Stimulated activated CD4-positive, alpha-beta T cell treated with anti-CD3 and anti-CD28 coated beads, Interleukin-1b, Interleukin-23, amount 100 ng/mL, for 1 hour (primary cell): ENCODE measurements around the gene ZC2HC1C.
"Not testable (repeated sequence)": the region's sequence is repeated elsewhere in the genome, so short reads cannot be mapped to it uniquely, and the experiment has no call there.

Experiments
- DNase-seq, 2 donors: peaks; one replicate each; pipeline ENCODE4 v3.0.0-alpha.2; 2020; ENCODE audit warnings: low read depth in 2 of 2

ZC2HC1C gene

DNA sequence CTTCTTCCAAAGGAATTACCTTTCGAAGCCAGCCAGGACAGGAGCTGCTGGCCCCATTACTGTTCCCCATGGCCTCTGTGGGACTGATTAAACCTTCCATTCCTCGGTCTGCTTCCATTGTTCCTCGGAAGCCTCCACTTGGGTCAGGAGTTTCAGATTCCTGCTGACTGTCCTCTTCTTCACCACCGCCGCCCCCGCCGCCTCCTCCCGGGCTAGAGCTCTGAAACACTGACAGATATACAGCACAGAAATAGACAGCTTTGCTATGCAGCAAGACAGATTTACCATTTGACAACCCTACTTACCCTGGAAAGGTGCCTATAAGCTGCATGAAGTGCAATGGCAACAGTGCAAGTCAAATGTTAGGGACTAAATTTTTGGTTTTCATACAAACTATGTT lies 21.8 kb downstream of the ZC2HC1C start:
- no peak for DNase-seq

DNA sequence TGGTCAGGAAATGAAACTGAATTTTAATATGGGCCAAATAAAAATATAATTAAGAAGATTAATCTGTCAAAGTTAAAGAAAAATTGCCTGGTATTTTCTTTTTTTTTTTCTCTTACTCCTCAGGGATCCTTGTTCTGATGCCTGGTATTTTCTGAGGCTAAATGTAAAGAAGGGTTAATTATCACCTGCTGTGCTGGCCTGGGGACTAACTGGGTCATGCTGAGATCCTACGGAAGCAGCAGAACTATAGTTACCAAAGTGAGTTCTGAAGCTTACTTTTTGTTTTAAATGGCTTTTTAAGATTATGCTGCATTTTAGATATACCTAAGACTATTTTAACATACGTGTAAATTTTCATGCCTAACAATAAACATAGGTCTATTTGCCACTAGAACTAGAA lies 23.3 kb downstream of the ZC2HC1C start:
- DNase-seq = no peak

DNA sequence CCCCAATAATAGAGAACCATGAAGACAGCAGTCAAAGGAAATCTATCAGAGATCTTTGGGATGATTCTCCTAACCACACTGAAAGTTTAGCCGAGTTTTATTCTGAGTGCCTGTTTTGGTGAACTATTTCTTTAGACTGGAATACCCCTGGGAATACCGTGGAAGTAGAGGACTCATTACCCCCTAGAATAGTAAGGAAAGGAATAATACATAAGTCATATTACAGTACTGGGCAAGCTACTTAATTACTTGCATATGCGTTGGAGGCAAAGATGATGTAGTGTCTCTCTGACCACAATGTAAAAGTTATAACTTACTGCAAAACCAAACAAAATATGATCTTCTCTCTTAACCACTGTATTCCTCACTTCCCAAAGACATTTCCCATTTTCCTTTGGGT lies 25.5 kb downstream of the ZC2HC1C start:
- DNase-seq = no peak

- no peak for DNase-seq
Measured at GRCh38 chr14:75095690-75096089, 26.2 kb downstream of the ZC2HC1C start.

- DNase-seq = no peak
Measured at GRCh38 chr14:75096959-75097358, 27.5 kb downstream of the ZC2HC1C start.

- no peak for DNase-seq
Measured at GRCh38 chr14:75098212-75098611, 28.8 kb downstream of the ZC2HC1C start.

DNA sequence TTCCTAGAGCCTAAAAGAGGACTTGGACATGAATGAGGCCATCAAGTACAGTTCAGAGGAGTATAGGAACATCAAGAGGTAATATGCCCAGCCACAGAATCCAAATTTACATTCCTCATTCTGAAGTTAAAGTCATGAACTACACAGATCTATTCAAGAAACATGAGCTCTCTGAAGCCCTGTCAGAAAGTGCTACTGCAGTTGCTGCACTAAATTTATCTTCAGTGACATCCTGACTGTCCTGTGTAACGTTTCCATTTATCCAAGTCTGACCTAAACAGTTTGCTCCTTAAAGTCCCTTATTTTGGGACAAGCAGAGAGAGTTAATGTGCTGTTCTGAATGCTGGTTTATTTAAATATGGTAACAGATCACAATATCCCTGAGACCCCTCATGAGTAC lies 29.2 kb downstream of the ZC2HC1C start:
- DNase-seq = no peak

GRCh38 chr14:75101491-75101890 lies 32.0 kb downstream of the ZC2HC1C start:
- DNase-seq = no peak

DNA sequence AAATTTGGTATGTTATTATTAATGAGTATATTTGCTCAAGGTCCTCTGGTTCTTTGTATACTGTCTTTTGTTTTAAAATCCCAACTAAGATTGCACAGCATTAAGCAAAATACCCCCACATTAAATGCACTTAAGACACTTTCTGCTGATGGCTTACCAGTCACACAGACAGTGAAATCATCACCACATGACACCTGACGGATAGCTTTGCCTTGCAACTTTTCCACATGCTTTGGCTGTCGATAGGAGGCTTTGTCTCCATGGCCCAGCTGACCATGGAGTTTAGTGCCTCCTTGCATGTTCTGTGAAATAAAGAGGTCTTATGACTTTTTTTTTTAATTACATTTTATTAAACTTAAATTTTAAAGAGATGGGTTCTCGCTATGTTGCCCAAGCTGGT lies 37.7 kb downstream of the ZC2HC1C start:
- DNase-seq = no peak

DNA sequence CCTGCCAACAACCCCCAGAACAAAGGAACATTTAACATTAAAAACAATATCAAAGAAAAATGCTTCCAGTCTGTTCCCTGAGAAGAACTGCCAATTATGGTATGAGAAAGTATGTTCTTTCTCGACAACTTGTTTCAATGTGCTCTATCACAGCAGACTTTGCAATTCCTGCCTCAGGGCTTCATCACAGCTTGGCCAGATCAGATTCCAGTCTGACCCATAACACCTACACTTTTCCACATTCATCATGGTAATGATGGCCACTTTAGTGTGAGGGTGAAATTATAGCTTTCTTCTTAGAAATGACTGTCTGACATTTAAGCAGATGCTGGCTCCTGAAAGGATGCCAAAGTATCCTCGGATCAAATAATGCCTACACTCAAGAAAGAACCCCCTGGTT lies 40.4 kb downstream of the ZC2HC1C start:
- no peak for DNase-seq

DNA sequence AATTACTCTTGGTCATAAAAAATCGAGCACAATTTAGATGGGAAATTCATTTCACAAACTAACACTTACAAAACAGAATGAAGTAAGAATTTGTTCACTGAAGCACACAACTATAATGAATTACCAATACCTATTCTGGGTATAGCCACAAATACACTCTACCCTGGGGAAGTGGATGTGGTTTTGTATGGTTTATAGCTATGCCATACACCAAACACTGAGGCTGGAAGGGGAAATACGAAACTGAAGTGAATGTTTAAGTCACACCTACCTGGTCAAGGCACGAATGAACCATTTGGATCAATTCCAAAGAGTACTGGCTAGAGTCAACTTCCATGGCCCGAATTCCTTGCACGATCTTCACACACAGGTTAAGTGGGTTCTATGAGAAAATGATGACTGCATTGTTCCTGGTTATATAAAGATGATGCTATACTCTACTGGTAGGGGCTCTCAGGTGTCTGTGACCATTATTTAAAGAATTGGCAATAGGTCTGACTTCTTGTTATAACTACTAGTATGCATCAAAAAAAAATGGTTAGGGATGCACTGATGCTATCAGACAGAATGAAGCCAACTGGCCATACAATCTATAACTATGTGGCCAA lies 44.6 kb downstream of the ZC2HC1C start:
- no peak for DNase-seq

DNA sequence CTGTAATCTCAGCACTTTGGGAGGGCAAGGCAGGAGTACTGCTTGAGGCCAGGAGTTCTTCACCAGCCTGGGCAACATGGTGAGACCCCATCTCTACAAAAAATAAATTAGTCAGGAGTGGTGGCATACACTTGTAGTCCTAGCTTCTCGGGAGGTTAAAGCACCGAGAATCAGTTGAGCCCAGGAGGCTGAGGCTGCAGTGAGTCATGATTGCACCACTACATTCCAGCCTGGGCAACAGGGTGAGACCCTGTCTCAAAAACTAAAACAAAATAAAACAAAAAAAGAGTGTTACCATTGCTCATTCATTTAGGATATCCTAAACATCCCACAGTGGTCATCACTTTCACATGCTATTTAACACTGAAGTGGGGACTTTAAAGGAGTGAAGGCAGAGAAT lies 49.6 kb downstream of the ZC2HC1C start:
- no peak for DNase-seq

- no peak for DNase-seq
Measured at GRCh38 chr14:75120541-75121291, 51.3 kb downstream of the ZC2HC1C start.

DNA sequence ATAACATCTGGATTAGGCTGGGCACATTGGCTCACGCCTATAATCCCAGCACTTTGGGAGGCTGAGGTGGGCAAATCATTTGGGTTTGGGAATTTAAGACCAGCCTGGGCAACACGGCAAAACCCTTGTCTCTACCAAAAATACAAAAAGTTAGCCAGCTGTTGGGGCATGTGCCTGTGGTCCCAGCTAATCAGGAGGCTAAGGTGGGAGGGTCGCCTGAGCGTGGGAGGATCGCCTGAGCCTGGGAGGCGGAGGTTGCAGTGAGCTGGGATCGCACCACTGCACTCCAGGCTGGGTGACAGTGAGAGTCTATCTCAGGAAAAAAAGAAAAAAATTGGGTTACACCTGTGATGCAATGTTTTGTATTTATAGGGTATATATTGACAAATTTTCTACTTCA lies 52.1 kb downstream of the ZC2HC1C start:
- DNase-seq = no peak

- DNase-seq = no peak
Measured at GRCh38 chr14:75123991-75124390, 54.5 kb downstream of the ZC2HC1C start.

DNA sequence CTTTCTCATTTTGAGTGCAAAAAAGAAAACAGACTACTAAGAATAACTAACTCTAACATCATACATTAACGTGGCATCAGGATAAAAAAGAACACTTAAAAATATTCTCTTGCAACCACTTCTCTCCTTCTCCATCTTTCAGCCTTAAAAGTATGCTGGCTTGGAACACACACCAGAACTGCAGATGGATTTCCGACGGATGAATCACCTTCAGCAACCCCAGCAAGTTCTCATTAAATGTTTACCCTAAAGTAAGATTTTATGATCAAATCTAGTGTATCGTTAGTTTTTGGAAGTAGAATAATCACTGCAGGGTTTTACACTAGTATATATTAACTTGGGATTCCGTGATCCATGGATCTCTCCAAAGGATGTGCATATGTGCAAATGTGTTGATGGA lies 56.2 kb downstream of the ZC2HC1C start:
- no peak for DNase-seq

DNA sequence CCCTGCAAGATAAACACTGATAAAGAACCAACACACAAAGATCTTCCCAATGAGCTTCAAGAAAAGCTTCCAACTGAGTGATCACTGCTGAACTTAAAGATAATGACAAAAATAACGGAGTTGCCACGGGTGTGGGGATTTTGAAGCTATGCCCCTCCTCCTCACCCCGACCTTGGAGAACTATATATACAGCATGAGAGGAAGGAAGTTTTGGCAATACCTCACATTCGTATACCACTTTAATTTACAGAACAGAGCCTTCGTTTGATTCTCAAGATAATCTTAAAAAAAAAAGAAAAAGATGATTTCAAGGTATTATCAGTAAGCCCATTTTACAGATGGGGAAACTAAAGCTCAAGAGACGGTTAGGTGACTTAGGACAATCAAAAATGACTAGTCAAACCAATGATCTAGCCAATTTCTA lies 56.7 kb downstream of the ZC2HC1C start:
- no peak for DNase-seq

DNA sequence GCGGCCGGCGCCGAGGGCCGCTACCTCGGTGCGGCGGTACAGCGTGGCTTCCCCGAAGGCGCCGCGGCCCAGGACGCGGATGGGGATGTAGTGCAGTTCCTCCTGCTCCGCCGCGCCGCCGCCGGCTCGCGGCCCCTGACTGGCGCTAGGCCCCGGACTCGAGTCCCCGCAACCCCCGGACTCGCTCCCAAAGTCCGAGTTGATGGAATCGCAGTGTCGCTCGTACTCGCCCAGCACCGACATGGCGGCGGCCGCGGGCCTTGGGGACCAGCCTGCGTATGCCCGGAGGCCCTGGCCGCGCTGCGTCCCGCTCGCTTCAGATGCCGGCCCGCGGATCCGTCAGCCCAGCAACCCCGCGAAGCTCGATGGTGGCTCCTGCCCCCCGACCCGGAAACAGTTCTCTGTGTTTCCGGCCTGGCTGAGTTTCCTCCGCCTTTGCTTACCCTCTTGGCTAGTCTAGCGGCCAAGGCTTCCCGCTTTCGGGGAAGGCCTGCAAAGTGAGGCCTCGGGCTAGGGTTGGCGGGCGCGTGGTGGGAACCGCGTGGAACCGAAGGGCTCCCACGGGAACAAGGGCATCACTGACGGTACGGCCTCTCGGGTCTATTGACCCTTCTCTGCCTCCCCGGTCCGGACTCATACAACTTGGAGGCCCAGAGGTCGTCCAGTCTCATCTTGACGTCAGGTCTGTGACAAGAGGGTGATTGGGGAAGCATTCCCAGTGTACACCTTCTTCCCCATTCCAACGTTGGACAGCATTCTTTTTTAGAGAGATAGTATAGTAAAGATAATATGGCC lies 57.4 kb downstream of the ZC2HC1C start, which contains the start of gene NEK9:
Gene NEK9, minus strand, starts transcription at position 370 of the 795 bp plus-strand sequence. Its CDS starts 127 bp downstream, at position 243.
- DNase-seq = peak; percentile 65 to 89

DNA sequence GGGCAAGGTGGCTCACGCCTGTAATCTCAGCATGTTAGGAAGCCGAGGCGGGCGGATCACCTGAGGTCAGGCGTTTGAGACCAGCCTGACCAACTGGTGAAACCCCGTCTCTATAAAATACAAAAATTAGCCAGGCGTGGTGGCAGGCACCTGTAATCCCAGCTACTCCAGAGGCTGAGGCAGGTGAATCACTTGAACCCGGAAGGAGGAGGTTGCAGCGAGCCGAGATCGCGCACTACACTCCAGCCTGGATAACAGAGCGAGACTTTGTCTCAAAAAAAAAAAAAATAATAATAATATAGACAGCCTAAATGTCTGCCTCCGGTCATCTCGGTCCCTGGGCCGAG lies 58.0 kb downstream of the ZC2HC1C start:
- DNase-seq = not testable (repeated sequence)

GRCh38 chr14:75127903-75128595 lies 58.6 kb downstream of the ZC2HC1C start:
- no peak for DNase-seq

GRCh38 chr14:75128596-75128990 lies 59.2 kb downstream of the ZC2HC1C start:
- DNase-seq = no peak
